ENCODE measurements around the gene FAM83C.

- TF ChIP-seq TRIM24 (IDR thresholded peaks at IDR 0.05) (no peak), RNF219 (CRISPR knock-in tag; IDR thresholded peaks at IDR 0.05) (no peak), HMBOX1 (IDR thresholded peaks at IDR 0.05) (no peak)
Measured at GRCh38 chr20:35311822-35312221, 19.6 kb upstream of the FAM83C start.
